ENCODE measurements around the gene ATG16L1. TPM values are rescaled to one million over a fixed set of nuclear protein-coding genes. Genes with fewer than 3 reads are reported as not detected.

Gene ATG16L1
- total RNA-seq, 2 experiments from 2014 or later: 22.1 to 24.4 TPM

DNA sequence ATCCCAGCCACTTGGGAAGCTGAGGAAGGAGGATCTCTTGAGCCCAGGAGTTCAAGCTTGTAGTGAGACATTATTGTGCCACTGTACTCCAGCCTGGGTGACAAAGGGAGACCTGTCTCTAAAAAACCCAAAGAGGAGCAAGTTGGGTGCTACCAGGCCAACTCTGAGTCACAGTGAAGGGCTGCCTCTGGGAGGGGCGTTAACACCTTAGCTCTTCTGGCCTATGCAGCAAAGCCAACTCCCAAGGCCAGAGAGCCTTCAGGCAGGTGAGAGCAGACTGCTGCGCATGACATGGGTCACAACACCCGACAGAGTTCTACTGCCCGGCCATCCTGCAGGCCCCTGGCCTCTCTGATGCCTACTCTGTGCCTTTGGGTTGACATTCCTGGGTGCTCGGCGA, 32.6 kb upstream of the ATG16L1 start:
- CTCF ChIA-PET: interaction anchor here (1.3 kb wide), 1 partner anchor 10 kb away, joined by 5 read pairs; no protein-coding TSS in a partner anchor
- DNase-seq (no peak), ATAC-seq (no peak)
- no peaks in the 10 kb centered on the region for H3K4me1 Mint-ChIP-seq (ENCODE audit: low read depth)
- no peaks in the 10 kb centered on the region for H3K9me3 Mint-ChIP-seq
- H3K4me3 Mint-ChIP-seq: no peak overlapping the region
- POLR2A ChIA-PET: no interaction called here
- no peak overlapping the region for H3K27ac Mint-ChIP-seq
- TF ChIP-seq CTCF (IDR thresholded peaks at IDR 0.05): no peak
- intact Hi-C loops (cut with micrococcal nuclease): no loop called here
- no peaks in the 10 kb centered on the region for H3K27me3 Mint-ChIP-seq
- no peaks in the 10 kb centered on the region for H3K36me3 Mint-ChIP-seq (ENCODE audit: low read depth)

DNA sequence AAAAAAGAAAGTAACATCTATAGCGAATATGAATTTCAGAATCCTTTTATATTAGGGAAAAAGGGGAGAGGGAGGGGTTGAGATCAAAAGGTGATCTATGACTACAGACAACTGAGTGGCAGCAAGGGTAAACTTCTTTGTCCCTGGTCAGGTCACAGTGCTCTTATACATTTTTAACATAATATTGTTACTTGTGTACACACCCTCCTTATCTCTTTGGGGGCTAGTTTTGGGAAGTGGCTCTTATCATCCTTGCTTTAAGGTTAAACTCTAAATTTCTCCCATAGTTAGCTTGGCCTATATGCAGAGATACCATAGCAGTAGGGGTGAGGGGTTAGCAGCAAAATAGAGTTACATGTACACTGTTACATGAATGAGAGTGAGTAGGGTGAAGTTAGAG, 31.6 kb upstream of the ATG16L1 start:
- Mint-ChIP-seq H3K27me3 (no peaks in the 10 kb centered on the region), H3K27ac (no peak overlapping the region), H3K9me3 (no peaks in the 10 kb centered on the region), H3K36me3 (ENCODE audit: low read depth) (no peaks in the 10 kb centered on the region), H3K4me1 (ENCODE audit: low read depth) (no peaks in the 10 kb centered on the region), H3K4me3 (no peak overlapping the region)
- ATAC-seq (no peak), DNase-seq (no peak)
- POLR2A ChIA-PET: no interaction called here
- CTCF ChIA-PET: no interaction called here
- intact Hi-C loops (cut with micrococcal nuclease): no loop called here
- TF ChIP-seq CTCF (IDR thresholded peaks at IDR 0.05): no peak

DNA sequence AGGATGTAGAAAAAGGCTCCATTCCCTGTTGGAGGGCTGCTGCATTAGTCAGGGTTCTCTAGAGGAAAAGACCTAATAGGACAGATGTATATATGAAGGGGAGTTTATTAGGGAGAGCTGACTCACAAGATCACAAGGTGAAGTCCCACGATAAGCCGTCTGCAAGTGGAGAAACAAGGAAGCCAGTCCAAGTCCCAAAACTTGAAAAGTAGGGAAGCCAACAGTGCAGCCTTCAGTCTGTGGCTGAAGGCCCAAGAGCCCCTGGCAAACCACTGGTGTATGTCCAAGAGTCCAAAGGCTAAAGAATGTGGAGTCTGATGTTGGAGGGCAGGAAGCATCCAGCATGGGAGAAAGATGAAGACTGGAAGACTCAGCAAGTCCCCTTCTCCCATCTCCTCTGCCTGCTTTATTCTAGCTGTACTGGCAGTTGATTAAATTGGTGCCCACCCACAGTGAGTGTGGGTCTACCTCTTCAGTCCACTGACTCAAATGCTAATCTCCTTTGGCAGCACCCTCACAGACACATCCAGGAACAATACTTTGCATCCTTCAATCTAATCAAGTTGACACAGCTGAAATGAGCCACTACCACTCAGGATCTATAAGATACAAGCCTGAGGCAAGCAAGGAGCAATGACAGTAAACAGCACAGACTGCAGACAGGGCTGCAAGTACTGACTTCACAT, 30.0 kb upstream of the ATG16L1 start:
- CTCF ChIA-PET: no interaction called here
- H3K4me3 Mint-ChIP-seq: no peak overlapping the region
- H3K36me3 Mint-ChIP-seq (ENCODE audit: low read depth): no peaks in the 10 kb centered on the region
- no peaks in the 10 kb centered on the region for H3K9me3 Mint-ChIP-seq
- H3K27ac Mint-ChIP-seq: no peak overlapping the region
- intact Hi-C loops (cut with micrococcal nuclease): no loop called here
- DNase-seq: no peak
- H3K27me3 Mint-ChIP-seq: no peaks in the 10 kb centered on the region
- H3K4me1 Mint-ChIP-seq (ENCODE audit: low read depth): peaks cover 8% of the 10 kb centered on the region
- POLR2A ChIA-PET: no interaction called here
- no peak for TF ChIP-seq CTCF (IDR thresholded peaks at IDR 0.05)
- no peak for ATAC-seq

DNA sequence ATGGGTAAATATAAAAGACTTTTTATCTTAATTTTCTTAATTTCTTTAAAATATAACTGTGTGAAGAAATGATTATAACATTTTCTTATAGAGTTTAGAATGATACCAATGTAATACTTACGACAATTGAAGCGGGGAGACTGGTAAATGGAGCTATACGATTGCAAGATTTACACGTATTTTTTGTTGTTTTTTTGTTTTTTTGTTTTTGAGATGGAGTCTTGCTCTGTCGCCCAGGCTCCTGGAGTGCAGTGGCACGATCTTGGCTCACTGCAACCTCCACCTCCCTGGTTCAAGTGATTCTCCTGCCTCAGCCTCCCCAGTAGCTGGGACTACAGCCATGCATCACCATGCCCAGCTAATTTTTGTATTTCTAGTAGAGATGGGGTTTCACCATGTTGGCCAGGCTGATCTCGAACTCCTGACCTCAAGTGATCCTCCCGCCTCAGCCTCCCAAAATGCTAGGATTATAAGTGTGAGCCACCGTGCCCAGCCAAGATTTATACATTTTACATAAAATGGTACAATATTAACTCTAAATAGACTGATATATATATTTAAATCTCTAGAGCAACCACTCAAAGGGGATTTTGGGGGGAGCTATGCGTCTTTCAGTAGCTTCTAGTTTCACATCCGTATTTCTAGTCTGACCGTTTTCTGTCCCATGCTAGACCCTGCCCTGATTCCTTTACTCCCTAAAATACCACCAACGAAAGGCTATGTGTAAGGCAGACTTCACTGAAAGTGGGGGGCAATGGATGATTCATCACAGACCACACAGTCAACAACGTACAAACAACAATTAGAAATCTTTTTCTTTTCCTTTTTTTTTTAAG, 28.2 kb upstream of the ATG16L1 start:
- CTCF ChIA-PET: interaction anchor here (1.1 kb wide), 1 partner anchor 28 kb away, joined by 5 read pairs; the partner anchor contains the start of gene ATG16L1
- no peak overlapping the region for H3K27ac Mint-ChIP-seq

More for the DNA sequence above, 28.2 kb upstream of the ATG16L1 start:
- Mint-ChIP-seq H3K27me3 (no peaks in the 10 kb centered on the region), H3K36me3 (ENCODE audit: low read depth) (no peaks in the 10 kb centered on the region), H3K4me1 (ENCODE audit: low read depth) (peaks cover 11% of the 10 kb centered on the region), H3K4me3 (no peak overlapping the region), H3K9me3 (no peaks in the 10 kb centered on the region)
- POLR2A ChIA-PET: interaction anchor here (0.9 kb wide), 2 partner anchors 37 to 452 kb away, joined by 3 to 4 read pairs; no protein-coding TSS in a partner anchor
- intact Hi-C loops (cut with micrococcal nuclease): no loop called here
- no peak for TF ChIP-seq CTCF (IDR thresholded peaks at IDR 0.05)
- ATAC-seq (no peak), DNase-seq (no peak)

Measured in activated CD8-positive, alpha-beta T cell treated with anti-CD3 and anti-CD28 coated beads for 36 hours (primary cell).